HUES6 (cell line): ENCODE measurements around the gene FAM43B.

Experiments
- H3K27ac ChIP-seq: 2 replicates; pipeline ENCODE4 v1.7.0; 2013; ENCODE audit warnings: low read depth, mild to moderate bottlenecking, low read length, inconsistent platforms
- H3K27me3 ChIP-seq: 2 replicates; pipeline ENCODE4 v1.6.1; 2013; ENCODE audit warnings: low read length; ENCODE audit not compliant: control insufficient read depth, insufficient read depth
- H3K36me3 ChIP-seq: 2 replicates; pipeline ENCODE4 v1.6.1; 2013; ENCODE audit warnings: low read length; ENCODE audit not compliant: control insufficient read depth, insufficient read depth
- H3K4me1 ChIP-seq: 2 replicates; pipeline ENCODE4 v1.6.1; 2013; ENCODE audit warnings: low read length; ENCODE audit not compliant: control insufficient read depth, insufficient read depth
- H3K4me3 ChIP-seq: 2 replicates; pipeline ENCODE4 v1.5.1; 2013; ENCODE audit warnings: low read depth, low read length
- H3K9ac ChIP-seq: one replicate; pipeline ENCODE4 v1.6.1; 2013; ENCODE audit warnings: mild to moderate bottlenecking, low read length
- H3K9me3 ChIP-seq: 2 replicates; pipeline ENCODE4 v1.6.1; 2013; ENCODE audit warnings: low read depth, low read length; ENCODE audit not compliant: control insufficient read depth, insufficient read depth

FAM43B gene

GRCh38 chr1:20596106-20596505, 43.7 kb downstream of the FAM43B start:
- H3K4me1 ChIP-seq = peaks cover 6% of the 10 kb centered on the region; the same call in 1 of the 2 replicates
- no peaks in the 10 kb centered on the region for H3K36me3 ChIP-seq
- no peak overlapping the region for H3K9ac ChIP-seq
- H3K4me3 ChIP-seq = no peak overlapping the region
- H3K27me3 ChIP-seq = no peaks in the 10 kb centered on the region
- no peak overlapping the region for H3K27ac ChIP-seq
- H3K9me3 ChIP-seq = no peaks in the 10 kb centered on the region

- no peak overlapping the region for H3K27ac ChIP-seq
- no peak overlapping the region for H3K4me3 ChIP-seq
- H3K9me3 ChIP-seq = no peaks in the 10 kb centered on the region
- no peaks in the 10 kb centered on the region for H3K36me3 ChIP-seq
- H3K27me3 ChIP-seq = no peaks in the 10 kb centered on the region
- peaks cover 6% of the 10 kb centered on the region; the same call in 1 of the 2 replicates for H3K4me1 ChIP-seq
- H3K9ac ChIP-seq = no peak overlapping the region
Measured at GRCh38 chr1:20597650-20598049, 45.3 kb downstream of the FAM43B start.

- no peaks in the 10 kb centered on the region for H3K36me3 ChIP-seq
- H3K9ac ChIP-seq = no peak overlapping the region
- H3K27ac ChIP-seq = no peak overlapping the region
- H3K27me3 ChIP-seq = no peaks in the 10 kb centered on the region
- peaks cover 3% of the 10 kb centered on the region; the same call in 1 of the 2 replicates for H3K4me1 ChIP-seq
- no peak overlapping the region for H3K4me3 ChIP-seq
- H3K9me3 ChIP-seq = no peaks in the 10 kb centered on the region
Measured at GRCh38 chr1:20600156-20600555, 47.8 kb downstream of the FAM43B start.

GRCh38 chr1:20601129-20601825, 48.9 kb downstream of the FAM43B start:
- Histone ChIP-seq H3K27me3 (no peaks in the 10 kb centered on the region), H3K36me3 (no peaks in the 10 kb centered on the region), H3K9me3 (no peaks in the 10 kb centered on the region), H3K4me3 (no peak overlapping the region), H3K4me1 (no peaks in the 10 kb centered on the region), H3K9ac (no peak overlapping the region), H3K27ac (no peak overlapping the region)

GRCh38 chr1:20602851-20603450, 50.6 kb downstream of the FAM43B start:
- H3K4me3 ChIP-seq = no peak overlapping the region
- H3K27ac ChIP-seq = no peak overlapping the region
- H3K36me3 ChIP-seq = no peaks in the 10 kb centered on the region
- no peaks in the 10 kb centered on the region for H3K9me3 ChIP-seq
- no peaks in the 10 kb centered on the region for H3K4me1 ChIP-seq
- no peaks in the 10 kb centered on the region for H3K27me3 ChIP-seq
- no peak overlapping the region for H3K9ac ChIP-seq

GRCh38 chr1:20603504-20604464, 51.4 kb downstream of the FAM43B start:
- H3K27ac ChIP-seq = no peak overlapping the region
- H3K27me3 ChIP-seq = no peaks in the 10 kb centered on the region
- no peak overlapping the region for H3K9ac ChIP-seq
- no peaks in the 10 kb centered on the region for H3K9me3 ChIP-seq
- no peak overlapping the region for H3K4me3 ChIP-seq
- no peaks in the 10 kb centered on the region for H3K4me1 ChIP-seq
- no peaks in the 10 kb centered on the region for H3K36me3 ChIP-seq
